ENCODE measurements around the gene TMEM132E. TPM values are rescaled to one million over a fixed set of nuclear protein-coding genes. Genes with fewer than 3 reads are reported as not detected.

TMEM132E gene
- total RNA-seq, 2 experiments from 2014 or later, result not detected

- Mint-ChIP-seq H3K36me3 (ENCODE audit: low read depth) (no peaks in the 10 kb centered on the region), H3K27me3 (peaks cover 56% of the 10 kb centered on the region), H3K4me3 (no peak overlapping the region), H3K4me1 (no peaks in the 10 kb centered on the region), H3K9me3 (ENCODE audit: low read depth) (no peaks in the 10 kb centered on the region), H3K27ac (no peak overlapping the region)
- ChIA-PET POLR2A (no interaction called here), CTCF (no interaction called here)
- ATAC-seq (no peak), DNase-seq (no peak)
- intact Hi-C loops (cut with DNase I, micrococcal nuclease), result no loop called here
Observed at GRCh38 chr17:34623856-34624766, 44.7 kb downstream of the TMEM132E start.

- Mint-ChIP-seq H3K9me3 (ENCODE audit: low read depth) (no peaks in the 10 kb centered on the region), H3K27me3 (peaks cover 57% of the 10 kb centered on the region), H3K4me1 (no peaks in the 10 kb centered on the region), H3K27ac (no peak overlapping the region), H3K36me3 (ENCODE audit: low read depth) (no peaks in the 10 kb centered on the region), H3K4me3 (no peak overlapping the region)
- ATAC-seq, result no peak
- ChIA-PET POLR2A (no interaction called here), CTCF (interaction anchor here (1.6 kb wide), 1 partner anchor 13 kb away, joined by 4 read pairs; no protein-coding TSS in a partner anchor)
- intact Hi-C loops (cut with DNase I, micrococcal nuclease), result no loop called here
- no peak for DNase-seq
Observed at GRCh38 chr17:34624767-34625383, 45.5 kb downstream of the TMEM132E start.

GRCh38 chr17:34626121-34626681 lies 46.8 kb downstream of the TMEM132E start:
- peak; percentile 14 for DNase-seq
- Mint-ChIP-seq H3K4me3 (no peak overlapping the region), H3K27me3 (peaks cover 54% of the 10 kb centered on the region), H3K4me1 (no peaks in the 10 kb centered on the region), H3K27ac (no peak overlapping the region), H3K9me3 (ENCODE audit: low read depth) (no peaks in the 10 kb centered on the region), H3K36me3 (ENCODE audit: low read depth) (no peaks in the 10 kb centered on the region)
- ChIA-PET POLR2A (no interaction called here), CTCF (interaction anchor here (0.9 to 1.6 kb wide), 2 partner anchors 12 to 20 kb away, joined by 3 to 4 read pairs; no protein-coding TSS in a partner anchor)
- no peak for ATAC-seq
- intact Hi-C loops (cut with DNase I, micrococcal nuclease), result no loop called here

GRCh38 chr17:34628879-34629278 lies 49.5 kb downstream of the TMEM132E start:
- Mint-ChIP-seq H3K4me3 (no peak overlapping the region), H3K27me3 (peaks cover 40% of the 10 kb centered on the region), H3K4me1 (no peaks in the 10 kb centered on the region), H3K36me3 (ENCODE audit: low read depth) (no peaks in the 10 kb centered on the region), H3K27ac (no peak overlapping the region), H3K9me3 (ENCODE audit: low read depth) (no peaks in the 10 kb centered on the region)
- intact Hi-C loops (cut with DNase I, micrococcal nuclease), result no loop called here
- ATAC-seq (no peak), DNase-seq (no peak)
- POLR2A ChIA-PET, result no interaction called here
- CTCF ChIA-PET, result interaction anchor here (1.0 to 1.9 kb wide), 2 partner anchors 9 to 11 kb away, joined by 3 to 8 read pairs; no protein-coding TSS in a partner anchor

GRCh38 chr17:34633351-34633750 lies 54.0 kb downstream of the TMEM132E start:
- peaks cover 4% of the 10 kb centered on the region for H3K4me1 Mint-ChIP-seq
- no peak overlapping the region for H3K27ac Mint-ChIP-seq
- intact Hi-C loops (cut with DNase I, micrococcal nuclease), result no loop called here
- ChIA-PET POLR2A (no interaction called here), CTCF (interaction anchor here (2.0 kb wide), 1 partner anchor 91 kb away, joined by 5 read pairs; no protein-coding TSS in a partner anchor)
- DNase-seq (peak; percentile 12), ATAC-seq (no peak)
- H3K9me3 Mint-ChIP-seq (ENCODE audit: low read depth), result no peaks in the 10 kb centered on the region
- peaks cover 10% of the 10 kb centered on the region for H3K27me3 Mint-ChIP-seq
- H3K36me3 Mint-ChIP-seq (ENCODE audit: low read depth), result no peaks in the 10 kb centered on the region
- H3K4me3 Mint-ChIP-seq, result no peak overlapping the region

GRCh38 chr17:34633760-34634159 lies 54.4 kb downstream of the TMEM132E start:
- ATAC-seq (no peak), DNase-seq (no peak)
- Mint-ChIP-seq H3K4me3 (no peak overlapping the region), H3K27ac (no peak overlapping the region), H3K36me3 (ENCODE audit: low read depth) (no peaks in the 10 kb centered on the region), H3K27me3 (peaks cover 8% of the 10 kb centered on the region), H3K9me3 (ENCODE audit: low read depth) (no peaks in the 10 kb centered on the region), H3K4me1 (peaks cover 4% of the 10 kb centered on the region)
- ChIA-PET POLR2A (no interaction called here), CTCF (interaction anchor here (1.1 to 2.0 kb wide), 3 partner anchors 14 to 91 kb away, joined by 3 to 5 read pairs (median 5); no protein-coding TSS in a partner anchor)
- intact Hi-C loops (cut with DNase I, micrococcal nuclease), result no loop called here

- Mint-ChIP-seq H3K27me3 (no peaks in the 10 kb centered on the region), H3K36me3 (ENCODE audit: low read depth) (no peaks in the 10 kb centered on the region), H3K9me3 (ENCODE audit: low read depth) (no peaks in the 10 kb centered on the region), H3K27ac (no peak overlapping the region), H3K4me1 (peaks cover 4% of the 10 kb centered on the region), H3K4me3 (no peak overlapping the region)
- DNase-seq (no peak), ATAC-seq (no peak)
- intact Hi-C loops (cut with DNase I, micrococcal nuclease), result loop anchor here in 1 of 2 experiments (5.0 kb wide), 1 partner anchor 197 kb away; no protein-coding TSS in a partner anchor
- CTCF ChIA-PET, result interaction anchor here (1.1 to 2.0 kb wide), 3 partner anchors 13 to 92 kb away, joined by 3 to 5 read pairs (median 5); no protein-coding TSS in a partner anchor
- POLR2A ChIA-PET, result no interaction called here
Observed at GRCh38 chr17:34634551-34635160, 55.3 kb downstream of the TMEM132E start.

- Mint-ChIP-seq H3K4me3 (no peak overlapping the region), H3K27me3 (peaks cover 2% of the 10 kb centered on the region), H3K4me1 (peaks cover 4% of the 10 kb centered on the region), H3K9me3 (ENCODE audit: low read depth) (no peaks in the 10 kb centered on the region), H3K27ac (no peak overlapping the region), H3K36me3 (ENCODE audit: low read depth) (no peaks in the 10 kb centered on the region)
- DNase-seq (no peak), ATAC-seq (no peak)
- intact Hi-C loops (cut with DNase I, micrococcal nuclease), result loop anchor here in 1 of 2 experiments (5.0 kb wide), 1 partner anchor 199 kb away; no protein-coding TSS in a partner anchor
- ChIA-PET POLR2A (no interaction called here), CTCF (no interaction called here)
Observed at GRCh38 chr17:34635876-34636275, 56.5 kb downstream of the TMEM132E start.

GRCh38 chr17:34637041-34637547 lies 57.7 kb downstream of the TMEM132E start:
- CTCF ChIA-PET, result interaction anchor here (0.6 to 2.7 kb wide), 12 partner anchors 9 to 437 kb away, joined by 3 to 25 read pairs (median 7); no protein-coding TSS in a partner anchor
- no peaks in the 10 kb centered on the region for H3K36me3 Mint-ChIP-seq (ENCODE audit: low read depth)
- ATAC-seq (no peak), DNase-seq (no peak)
- peaks cover 2% of the 10 kb centered on the region for H3K27me3 Mint-ChIP-seq
- no peaks in the 10 kb centered on the region for H3K9me3 Mint-ChIP-seq (ENCODE audit: low read depth)
- peak overlapping the region; percentile 56 for H3K4me3 Mint-ChIP-seq
- POLR2A ChIA-PET, result interaction anchor here (0.6 to 1.0 kb wide), 2 partner anchors 342 to 482 kb away, joined by 3 to 8 read pairs; no protein-coding TSS in a partner anchor
- intact Hi-C loops (cut with DNase I, micrococcal nuclease), result loop anchor here in 1 of 2 experiments (5.0 kb wide), 1 partner anchor 200 kb away; no protein-coding TSS in a partner anchor
- H3K4me1 Mint-ChIP-seq, result peaks cover 4% of the 10 kb centered on the region
- no peak overlapping the region for H3K27ac Mint-ChIP-seq

- ATAC-seq (peak; percentile 99), DNase-seq (peak; percentile 91)
- H3K36me3 Mint-ChIP-seq (ENCODE audit: low read depth), result no peaks in the 10 kb centered on the region
- H3K4me1 Mint-ChIP-seq, result peaks cover 4% of the 10 kb centered on the region
- H3K27me3 Mint-ChIP-seq, result peaks cover 6% of the 10 kb centered on the region
- H3K9me3 Mint-ChIP-seq (ENCODE audit: low read depth), result no peaks in the 10 kb centered on the region
- peak overlapping the region; percentile 29 for H3K27ac Mint-ChIP-seq
- POLR2A ChIA-PET, result interaction anchor here (0.6 to 1.0 kb wide), 2 partner anchors 341 to 481 kb away, joined by 3 to 8 read pairs; no protein-coding TSS in a partner anchor
- intact Hi-C loops (cut with DNase I, micrococcal nuclease), result loop anchor here (1.0 to 5.0 kb wide), 5 partner anchors 53 to 481 kb away; partner anchors contain the start of gene RAD51D (in 1 of the 2)
- CTCF ChIA-PET, result interaction anchor here (0.5 to 2.7 kb wide), 22 partner anchors 10 to 1617 kb away, joined by 3 to 25 read pairs (median 4); partner anchors contain the start of gene RAD51D
- H3K4me3 Mint-ChIP-seq, result peak overlapping the region; percentile 56
Observed at GRCh38 chr17:34637548-34638525, 58.5 kb downstream of the TMEM132E start.

Data from activated CD4-positive, alpha-beta T cell treated with anti-CD3 and anti-CD28 coated beads for 36 hours (primary cell).